Retina (tissue), 1 donor: ENCODE data around the gene UBAP2.

Experiments used
- DNase-seq: peaks from one replicate; pipeline ENCODE4 v3.0.0-alpha.2; 2016

UBAP2 gene, protein sequence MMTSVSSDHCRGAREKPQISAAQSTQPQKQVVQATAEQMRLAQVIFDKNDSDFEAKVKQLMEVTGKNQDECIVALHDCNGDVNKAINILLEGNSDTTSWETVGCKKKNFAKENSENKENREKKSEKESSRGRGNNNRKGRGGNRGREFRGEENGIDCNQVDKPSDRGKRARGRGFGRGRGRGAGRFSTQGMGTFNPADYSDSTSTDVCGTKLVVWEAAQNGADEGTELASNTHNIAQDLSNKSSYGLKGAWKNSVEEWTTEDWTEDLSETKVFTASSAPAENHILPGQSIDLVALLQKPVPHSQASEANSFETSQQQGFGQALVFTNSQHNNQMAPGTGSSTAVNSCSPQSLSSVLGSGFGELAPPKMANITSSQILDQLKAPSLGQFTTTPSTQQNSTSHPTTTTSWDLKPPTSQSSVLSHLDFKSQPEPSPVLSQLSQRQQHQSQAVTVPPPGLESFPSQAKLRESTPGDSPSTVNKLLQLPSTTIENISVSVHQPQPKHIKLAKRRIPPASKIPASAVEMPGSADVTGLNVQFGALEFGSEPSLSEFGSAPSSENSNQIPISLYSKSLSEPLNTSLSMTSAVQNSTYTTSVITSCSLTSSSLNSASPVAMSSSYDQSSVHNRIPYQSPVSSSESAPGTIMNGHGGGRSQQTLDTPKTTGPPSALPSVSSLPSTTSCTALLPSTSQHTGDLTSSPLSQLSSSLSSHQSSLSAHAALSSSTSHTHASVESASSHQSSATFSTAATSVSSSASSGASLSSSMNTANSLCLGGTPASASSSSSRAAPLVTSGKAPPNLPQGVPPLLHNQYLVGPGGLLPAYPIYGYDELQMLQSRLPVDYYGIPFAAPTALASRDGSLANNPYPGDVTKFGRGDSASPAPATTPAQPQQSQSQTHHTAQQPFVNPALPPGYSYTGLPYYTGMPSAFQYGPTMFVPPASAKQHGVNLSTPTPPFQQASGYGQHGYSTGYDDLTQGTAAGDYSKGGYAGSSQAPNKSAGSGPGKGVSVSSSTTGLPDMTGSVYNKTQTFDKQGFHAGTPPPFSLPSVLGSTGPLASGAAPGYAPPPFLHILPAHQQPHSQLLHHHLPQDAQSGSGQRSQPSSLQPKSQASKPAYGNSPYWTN

DNA sequence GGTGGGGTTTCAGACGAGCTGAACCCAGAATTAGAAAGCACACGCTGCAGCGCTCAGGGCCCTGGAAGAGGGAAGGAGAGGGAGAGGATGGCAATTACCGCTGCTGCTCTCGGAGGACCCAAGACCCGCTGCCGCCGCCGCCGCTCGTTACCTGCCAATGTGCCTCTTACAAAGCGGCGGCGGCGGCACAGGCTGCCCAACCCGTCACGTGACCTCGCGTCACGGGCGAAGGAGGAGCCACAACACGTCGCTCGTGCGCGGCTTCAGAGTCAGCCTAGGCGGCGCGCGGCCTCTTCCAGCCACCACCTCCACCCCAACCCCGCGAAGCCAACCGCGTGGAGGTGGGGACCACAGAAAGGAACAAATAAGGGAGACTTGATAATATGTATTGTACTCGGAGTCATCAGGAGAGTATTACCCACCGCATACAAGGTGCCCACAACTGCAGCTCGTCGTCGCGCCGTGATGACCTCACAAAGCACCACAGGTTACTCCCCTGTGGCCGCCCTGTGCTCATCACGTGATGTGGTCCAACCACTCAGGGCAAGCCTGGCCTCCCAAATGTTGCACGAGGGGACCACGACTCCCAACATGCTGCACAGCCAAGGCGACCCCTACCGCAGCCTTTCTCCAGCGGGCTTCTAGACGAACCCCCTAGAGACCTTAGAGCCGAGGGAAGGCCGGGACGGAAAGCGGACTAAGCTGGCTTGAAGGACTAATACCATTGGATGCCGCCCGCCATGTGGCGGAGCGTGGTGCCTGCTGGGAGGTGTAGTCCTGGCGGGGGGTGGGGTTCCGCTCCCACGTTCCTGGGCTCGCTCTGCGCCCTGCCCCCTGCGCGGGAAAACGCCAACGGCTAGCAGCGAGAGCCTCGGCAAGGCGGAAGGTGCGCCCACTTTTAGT, at the start of gene UBAP2:
Gene UBAP2 (minus strand): TSS at position 161 of the 903 bp plus-strand sequence. CDS start 31,739 bp downstream, outside the sequence.
- peak; percentile 100 for DNase-seq

- DNase-seq, result no peak
Observed at GRCh38 chr9:34098307-34098706, 49.6 kb upstream of the UBAP2 start.

DNA sequence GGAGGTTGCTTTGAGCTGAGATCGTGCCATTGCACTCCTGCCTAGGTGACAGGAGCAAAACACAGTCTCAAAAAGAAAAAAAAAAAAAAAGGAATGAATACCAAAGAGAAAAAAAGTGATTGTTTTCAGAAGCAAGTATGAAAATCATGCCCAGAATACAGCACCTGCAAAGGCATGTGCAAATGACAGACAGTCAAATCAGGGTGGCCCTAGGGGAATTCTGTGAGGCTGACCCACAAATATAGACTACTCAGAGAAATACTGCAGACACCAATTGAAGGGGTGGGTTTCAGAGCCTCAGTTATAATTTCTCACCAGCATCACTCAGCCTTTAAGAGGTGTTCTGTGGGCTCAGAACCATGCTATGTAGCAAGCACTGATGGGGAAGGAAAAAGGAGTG, 49.2 kb upstream of the UBAP2 start:
- DNase-seq, result no peak

GRCh38 chr9:34096751-34097150, 48.1 kb upstream of the UBAP2 start:
- no peak for DNase-seq

- no peak for DNase-seq
Observed at GRCh38 chr9:34093578-34093977, 44.9 kb upstream of the UBAP2 start.

GRCh38 chr9:34089311-34089710, 40.6 kb upstream of the UBAP2 start:
- no peak for DNase-seq

DNA sequence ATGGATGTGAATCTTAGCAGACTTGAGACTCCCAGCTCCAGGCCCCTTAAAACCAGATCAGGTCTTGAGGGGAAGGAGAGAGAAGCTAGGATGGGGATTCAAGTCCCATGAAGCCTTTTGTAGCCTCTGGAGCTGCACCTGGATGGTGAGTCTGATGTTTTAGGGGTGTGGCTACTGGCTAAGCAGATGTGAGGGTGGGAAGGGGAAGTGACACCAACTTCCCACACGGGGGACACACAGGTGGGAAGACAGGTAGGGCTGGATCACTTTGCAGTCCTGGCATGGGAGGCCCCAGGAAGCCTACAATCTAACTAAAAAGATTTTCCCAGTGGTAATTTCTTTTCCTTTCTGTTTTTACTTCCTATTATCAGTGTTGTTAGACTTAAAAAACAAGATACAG, 38.7 kb upstream of the UBAP2 start:
- no peak for DNase-seq

- DNase-seq, result no peak
Observed at GRCh38 chr9:34086864-34087263, 38.2 kb upstream of the UBAP2 start.

- DNase-seq, result no peak
Observed at GRCh38 chr9:34085581-34086500, 37.2 kb upstream of the UBAP2 start.

DNA sequence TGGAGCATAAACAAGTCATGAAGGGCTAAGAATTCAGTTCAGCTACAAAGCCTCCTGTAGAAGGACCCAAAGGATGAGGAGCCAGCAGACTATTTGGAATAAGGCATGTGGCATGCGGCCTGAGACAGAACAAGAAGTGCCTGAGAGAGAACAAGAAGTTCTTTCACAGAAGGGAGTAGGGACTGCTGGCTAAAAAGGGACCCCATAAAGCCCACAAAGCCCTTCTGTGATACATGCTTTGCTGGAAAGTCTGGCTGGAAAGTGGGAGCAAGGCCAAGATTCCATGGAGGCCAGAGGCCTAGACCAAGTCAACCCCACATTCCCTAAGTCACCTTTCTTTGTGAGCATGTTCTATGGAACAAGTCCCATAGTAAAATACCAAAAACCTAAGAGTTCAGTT, 35.9 kb upstream of the UBAP2 start:
- DNase-seq, result no peak

- no peak for DNase-seq
Observed at GRCh38 chr9:34079181-34079580, 30.5 kb upstream of the UBAP2 start.

DNA sequence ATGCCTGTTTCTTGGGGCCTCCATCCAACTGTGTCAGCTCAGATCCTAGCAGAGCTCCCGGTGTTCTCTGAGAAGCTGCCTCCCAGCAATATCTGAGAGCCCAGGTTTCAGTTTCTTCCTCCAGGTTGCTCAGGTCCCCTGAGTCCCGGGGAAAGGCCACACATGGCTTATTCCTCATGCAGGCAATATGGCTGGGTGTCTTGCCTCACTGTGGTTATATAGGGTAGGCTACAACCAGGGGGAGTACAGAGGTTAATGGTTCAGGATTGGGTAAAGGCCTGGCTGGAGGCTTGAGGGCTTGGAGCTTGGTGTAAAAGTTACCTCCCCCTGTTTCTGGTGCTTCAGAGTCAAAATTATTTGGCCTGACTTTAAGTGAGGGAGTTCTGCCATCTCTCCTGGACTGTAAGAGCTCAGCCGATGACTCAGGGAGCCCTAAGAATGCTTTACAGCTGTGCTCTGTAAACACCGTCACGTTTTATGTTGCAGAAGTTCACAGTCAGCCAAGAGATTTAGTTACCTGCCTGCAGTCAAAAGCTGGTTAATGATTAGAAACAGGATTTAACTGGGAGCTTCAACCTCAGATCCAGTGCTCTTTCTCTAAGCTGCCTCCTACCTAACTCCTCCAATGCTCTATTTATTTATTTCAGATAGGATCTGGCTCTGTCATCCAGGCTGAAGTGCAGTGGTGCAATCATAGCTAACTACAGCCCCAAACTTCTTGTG, 24.3 kb upstream of the UBAP2 start:
- no peak for DNase-seq

DNA sequence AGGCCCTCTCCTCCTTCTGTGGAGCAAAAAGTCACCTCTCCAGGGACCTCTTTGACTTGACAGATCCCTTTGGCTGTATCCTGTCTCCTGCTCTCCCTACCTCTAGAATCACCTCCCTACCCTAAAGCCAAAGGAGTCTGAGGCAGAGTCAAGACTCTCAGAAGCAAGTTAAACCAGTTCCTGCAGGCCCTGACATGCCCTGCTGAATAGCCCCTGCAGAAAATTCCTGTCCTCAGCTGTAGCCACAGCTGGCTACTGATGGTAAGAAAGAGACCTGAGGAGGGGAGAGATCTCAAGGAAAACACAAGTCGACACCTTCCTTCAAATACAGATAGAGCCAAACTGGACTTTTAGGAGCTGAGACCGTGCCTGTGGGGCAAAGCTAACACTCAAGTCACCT, 23.7 kb upstream of the UBAP2 start:
- no peak for DNase-seq

- no peak for DNase-seq
Observed at GRCh38 chr9:34070606-34071324, 22.1 kb upstream of the UBAP2 start.

- no peak for DNase-seq
Observed at GRCh38 chr9:34069831-34070230, 21.1 kb upstream of the UBAP2 start.

- DNase-seq, result no peak
Observed at GRCh38 chr9:34065541-34065940, 16.9 kb upstream of the UBAP2 start.

GRCh38 chr9:34059954-34060353, 11.3 kb upstream of the UBAP2 start:
- DNase-seq, result no peak

DNA sequence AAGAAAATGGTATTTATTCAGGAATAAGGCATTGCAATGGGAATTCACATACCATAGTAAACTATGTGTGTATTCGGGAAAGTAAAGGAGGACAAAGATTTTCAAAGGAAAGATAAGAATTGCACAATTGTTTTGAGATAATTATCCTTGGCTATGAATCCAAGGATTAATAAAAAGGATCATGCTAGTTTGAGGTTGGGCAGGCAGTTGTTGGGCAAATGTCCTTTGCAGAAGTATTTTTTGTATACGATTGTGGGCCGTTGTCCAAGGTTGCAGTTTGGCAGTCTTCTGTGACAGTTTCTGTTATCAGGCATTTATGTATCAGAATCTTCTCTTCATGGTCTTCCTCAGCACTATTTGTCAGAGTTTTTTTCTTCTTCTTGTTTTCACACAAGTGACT, 10.6 kb upstream of the UBAP2 start:
- no peak for DNase-seq

GRCh38 chr9:34049630-34050384, 1.1 kb upstream of the UBAP2 start:
- DNase-seq, result no peak
